Ascending aorta (tissue), 2 donors: ENCODE data around the gene BTG1. TPM values are rescaled to one million over a fixed set of nuclear protein-coding genes. Genes with fewer than 3 reads are reported as not detected.

ENCODE experiments used
- DNase-seq, 2 donors: peaks; one replicate each; pipeline ENCODE4 v3.0.0-alpha.2; 2019; ENCODE audit warnings: low spot score in 2 of 2
- H3K27ac ChIP-seq, 2 donors: fragments of 200-600 bp; sonication (generic); one replicate each; pipeline ENCODE4 v1.5.1; 2016 to 2017; ENCODE audit warnings: mild to moderate bottlenecking in 1 of 2
- H3K27me3 ChIP-seq: fragments of 200-600 bp; sonication (generic); one replicate; pipeline ENCODE4 v1.5.1; 2017
- H3K36me3 ChIP-seq, 2 donors: fragments of 200-600 bp; sonication (generic); one replicate each; pipeline ENCODE4 v1.5.1; 2016
- H3K4me1 ChIP-seq, 2 donors: fragments of 200-600 bp; sonication (generic); one replicate each; pipeline ENCODE4 v1.5.1; 2016 to 2017; ENCODE audit warnings: mild to moderate bottlenecking in 1 of 2
- H3K4me3 ChIP-seq, 2 donors: fragments of 200-600 bp; sonication (generic); one replicate each; pipeline ENCODE4 v1.5.1; 2016 to 2017; ENCODE audit warnings: mild to moderate bottlenecking in 1 of 2
- H3K9me3 ChIP-seq, 2 donors: fragments of 200-600 bp; sonication (generic); one replicate each; pipeline ENCODE4 v1.5.1; 2016
- intact Hi-C: fragments of 100-400 bp; cut with DNase I; formaldehyde crosslinking; loops from one replicate; pipeline ENCODE4 v1.15.1; 2023
- total RNA-seq: library from RNA; depleted of rRNA; stranded (reverse); fragments of >200 nt; gene quantifications from one replicate; pipeline ENCODE4 v1.1.0, GENCODE V29; 2016
- TF ChIP-seq, protein P1 (sequence below), 3 experiments: fragments of 200-600 bp in 2 of 3; fragments of 450-650 bp in 1 of 3; sonication (generic) in 2 of 3; IDR thresholded peaks; one replicate each; pipeline ENCODE4 v1.5.1; 2016 to 2019; ENCODE audit warnings: antibody characterized with exemption in 3 of 3, mild to moderate bottlenecking in 1 of 3, moderate library complexity in 1 of 3

BTG1 gene
- total RNA-seq, 1 donor from 2014 or later: 17.3 TPM

GRCh38 chr12:92176646-92177045 lies 31.0 kb upstream of the BTG1 start:
- no peaks in the 10 kb centered on the region for H3K36me3 ChIP-seq
- no peaks in the 10 kb centered on the region for H3K9me3 ChIP-seq
- no peak for DNase-seq
- H3K4me1 ChIP-seq: no peaks in the 10 kb centered on the region
- no peak overlapping the region for H3K27ac ChIP-seq
- no peak overlapping the region for H3K4me3 ChIP-seq
- TF ChIP-seq, protein P1, sequence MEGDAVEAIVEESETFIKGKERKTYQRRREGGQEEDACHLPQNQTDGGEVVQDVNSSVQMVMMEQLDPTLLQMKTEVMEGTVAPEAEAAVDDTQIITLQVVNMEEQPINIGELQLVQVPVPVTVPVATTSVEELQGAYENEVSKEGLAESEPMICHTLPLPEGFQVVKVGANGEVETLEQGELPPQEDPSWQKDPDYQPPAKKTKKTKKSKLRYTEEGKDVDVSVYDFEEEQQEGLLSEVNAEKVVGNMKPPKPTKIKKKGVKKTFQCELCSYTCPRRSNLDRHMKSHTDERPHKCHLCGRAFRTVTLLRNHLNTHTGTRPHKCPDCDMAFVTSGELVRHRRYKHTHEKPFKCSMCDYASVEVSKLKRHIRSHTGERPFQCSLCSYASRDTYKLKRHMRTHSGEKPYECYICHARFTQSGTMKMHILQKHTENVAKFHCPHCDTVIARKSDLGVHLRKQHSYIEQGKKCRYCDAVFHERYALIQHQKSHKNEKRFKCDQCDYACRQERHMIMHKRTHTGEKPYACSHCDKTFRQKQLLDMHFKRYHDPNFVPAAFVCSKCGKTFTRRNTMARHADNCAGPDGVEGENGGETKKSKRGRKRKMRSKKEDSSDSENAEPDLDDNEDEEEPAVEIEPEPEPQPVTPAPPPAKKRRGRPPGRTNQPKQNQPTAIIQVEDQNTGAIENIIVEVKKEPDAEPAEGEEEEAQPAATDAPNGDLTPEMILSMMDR (IDR thresholded peaks at IDR 0.05): no peak
- H3K27me3 ChIP-seq: no peaks in the 10 kb centered on the region
- intact Hi-C loops: no loop called here

GRCh38 chr12:92175961-92176360 lies 30.3 kb upstream of the BTG1 start:
- Histone ChIP-seq H3K36me3 (no peaks in the 10 kb centered on the region), H3K27me3 (no peaks in the 10 kb centered on the region), H3K27ac (no peak overlapping the region), H3K4me1 (no peaks in the 10 kb centered on the region), H3K4me3 (no peak overlapping the region), H3K9me3 (no peaks in the 10 kb centered on the region)
- DNase-seq: no peak
- intact Hi-C loops: no loop called here
- TF ChIP-seq, protein P1 (IDR thresholded peaks at IDR 0.05): no peak

- DNase-seq: no peak
- TF ChIP-seq, protein P1 (IDR thresholded peaks at IDR 0.05): no peak
- H3K27ac ChIP-seq: no peak overlapping the region
- H3K27me3 ChIP-seq: no peaks in the 10 kb centered on the region
- no peaks in the 10 kb centered on the region for H3K4me1 ChIP-seq
- intact Hi-C loops: no loop called here
- no peak overlapping the region for H3K4me3 ChIP-seq
- no peaks in the 10 kb centered on the region for H3K9me3 ChIP-seq
- H3K36me3 ChIP-seq: no peaks in the 10 kb centered on the region
Measured at GRCh38 chr12:92170050-92170449, 24.4 kb upstream of the BTG1 start.

DNA sequence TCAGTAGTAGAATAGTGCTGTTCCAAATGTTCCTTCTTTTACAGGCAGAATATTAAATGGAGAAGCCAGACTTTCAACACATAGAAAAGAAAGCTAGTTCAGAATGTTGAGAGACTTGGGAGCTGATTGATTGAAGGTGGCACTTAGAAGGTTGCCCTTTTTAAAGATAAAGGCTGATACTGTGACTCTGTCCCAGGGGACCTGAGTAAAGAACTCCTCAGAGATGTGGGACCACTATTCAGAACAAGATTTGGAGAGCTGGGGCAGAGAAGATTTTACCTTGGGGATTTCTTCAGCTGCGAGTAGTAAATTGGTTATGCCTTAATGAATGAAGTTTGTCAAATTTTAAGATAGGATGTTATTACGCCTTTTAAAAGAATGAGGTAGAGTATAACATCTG lies 21.4 kb upstream of the BTG1 start:
- no peak for DNase-seq
- H3K27ac ChIP-seq: no peak overlapping the region
- intact Hi-C loops: no loop called here
- TF ChIP-seq, protein P1 (IDR thresholded peaks at IDR 0.05): no peak
- no peaks in the 10 kb centered on the region for H3K9me3 ChIP-seq
- H3K4me1 ChIP-seq: no peaks in the 10 kb centered on the region
- no peaks in the 10 kb centered on the region for H3K27me3 ChIP-seq
- H3K4me3 ChIP-seq: no peak overlapping the region
- no peaks in the 10 kb centered on the region for H3K36me3 ChIP-seq

DNA sequence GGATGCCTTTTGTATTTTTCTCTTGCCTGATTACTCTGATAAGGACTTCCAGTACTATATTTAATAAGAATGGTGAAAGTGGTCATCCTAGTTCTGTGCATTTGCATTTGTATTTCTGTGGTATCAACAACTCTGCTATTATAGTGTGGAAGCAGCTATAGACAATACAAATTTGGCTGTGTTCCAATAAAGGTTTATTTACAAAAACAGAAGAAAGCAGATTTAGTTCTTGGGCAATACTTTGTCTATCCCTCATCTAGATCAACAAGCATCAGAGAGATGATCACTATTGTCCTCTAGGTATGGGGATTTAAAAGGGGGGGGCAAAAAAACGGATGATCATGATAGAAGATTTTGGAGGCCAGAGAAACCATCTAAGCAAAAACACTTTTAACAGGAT lies 19.1 kb upstream of the BTG1 start:
- intact Hi-C loops: no loop called here
- TF ChIP-seq, protein P1 (IDR thresholded peaks at IDR 0.05): no peak
- Histone ChIP-seq H3K4me3 (no peak overlapping the region), H3K27ac (no peak overlapping the region), H3K36me3 (no peaks in the 10 kb centered on the region), H3K9me3 (no peaks in the 10 kb centered on the region), H3K27me3 (no peaks in the 10 kb centered on the region), H3K4me1 (no peaks in the 10 kb centered on the region)
- no peak for DNase-seq

- no peaks in the 10 kb centered on the region for H3K9me3 ChIP-seq
- TF ChIP-seq, protein P1 (IDR thresholded peaks at IDR 0.05): no peak
- no peaks in the 10 kb centered on the region for H3K27me3 ChIP-seq
- intact Hi-C loops: no loop called here
- H3K36me3 ChIP-seq: no peaks in the 10 kb centered on the region
- no peak overlapping the region for H3K4me3 ChIP-seq
- no peak for DNase-seq
- H3K4me1 ChIP-seq: no peaks in the 10 kb centered on the region
- no peak overlapping the region for H3K27ac ChIP-seq
Measured at GRCh38 chr12:92162079-92162478, 16.4 kb upstream of the BTG1 start.
